Smooth muscle cell (in vitro differentiated cells): ENCODE data around the gene SLC5A2. TPM values are rescaled to one million over a fixed set of nuclear protein-coding genes. Genes with fewer than 3 reads are reported as not detected.
A peak's percentile ranks its signal among the peaks of the same experiment; 100 is the strongest.

Experiments
- DNase-seq: peaks from one replicate; lab custom pipeline; 2025; ENCODE audit not compliant: unreplicated experiment; lab: John Stamatoyannopoulos, UW
- H2AFZ ChIP-seq: fragments of 200-600 bp; sonication (generic); 2 replicates; pipeline ENCODE4 v1.6.0; 2016; ENCODE audit warnings: antibody characterized with exemption, low read depth, mild to moderate bottlenecking
- H3F3A ChIP-seq: fragments of 200-600 bp; sonication (generic); 2 replicates; pipeline ENCODE4 v1.6.0; 2017; ENCODE audit warnings: antibody characterized with exemption, low read depth
- H3K27ac ChIP-seq: fragments of 200-600 bp; sonication (generic); 2 replicates; pipeline ENCODE4 v1.5.1; 2016; ENCODE audit warnings: low read depth, mild to moderate bottlenecking
- H3K27me3 ChIP-seq: fragments of 200-600 bp; sonication (generic); 2 replicates; pipeline ENCODE4 v1.6.1; 2016; ENCODE audit warnings: low read depth, mild to moderate bottlenecking
- H3K36me3 ChIP-seq: fragments of 200-600 bp; sonication (generic); 2 replicates; pipeline ENCODE4 v1.5.1; 2016; ENCODE audit warnings: low read depth
- H3K4me1 ChIP-seq: fragments of 200-600 bp; sonication (generic); 2 replicates; pipeline ENCODE4 v1.5.1; 2016; ENCODE audit warnings: low read depth
- H3K4me2 ChIP-seq: fragments of 200-600 bp; sonication (generic); 2 replicates; pipeline ENCODE4 v1.6.0; 2016; ENCODE audit warnings: mild to moderate bottlenecking
- H3K4me3 ChIP-seq: fragments of 200-600 bp; sonication (generic); 2 replicates; pipeline ENCODE4 v1.5.1; 2016; ENCODE audit warnings: mild to moderate bottlenecking
- H3K79me2 ChIP-seq: fragments of 200-600 bp; sonication (generic); 2 replicates; pipeline ENCODE4 v1.6.0; 2016; ENCODE audit warnings: low read depth, mild to moderate bottlenecking
- H3K9ac ChIP-seq: fragments of 200-600 bp; sonication (generic); 2 replicates; pipeline ENCODE4 v1.6.0; 2016; ENCODE audit warnings: low read depth
- H3K9me3 ChIP-seq: fragments of 200-600 bp; sonication (generic); replicated peaks from 2 replicates; pipeline ENCODE4 v1.5.1; 2016; ENCODE audit warnings: low read depth
- H4K20me1 ChIP-seq: fragments of 200-600 bp; sonication (generic); 2 replicates; pipeline ENCODE4 v1.6.0; 2016; ENCODE audit warnings: low read depth
- WGBS: methylation state at CpG from one replicate; pipeline ENCODE4 v1.1.7; 2016; ENCODE audit warnings: low lambda C conversion rate; 5-methylcytosine and 5-hydroxymethylcytosine counted together
- polyA plus RNA-seq: library from polyadenylated mRNA; unstranded; fragments of >200 nt; fragmentation: Nextera tagmentation; extraction: Ambion mirVana; gene quantifications from 2 replicates; pipeline ENCODE4 v1.2.1, GENCODE V29; 2016
- total RNA-seq: library from RNA; depleted of rRNA; stranded (reverse); fragments of >200 nt; gene quantifications from 2 replicates; pipeline ENCODE4 v1.2.3, GENCODE V29; 2014
- TF ChIP-seq, protein P1 (sequence below): fragments of 200-600 bp; sonication (generic); IDR thresholded peaks from 2 replicates; pipeline ENCODE4 v1.5.1; 2017; ENCODE audit warnings: borderline replicate concordance, mild to moderate bottlenecking, antibody characterized with exemption; ENCODE audit not compliant: insufficient read depth, poor library complexity, severe bottlenecking

The SLC5A2 gene
- total and polyA plus RNA-seq, 2 experiments from 2014 or later: 5.1 TPM; not detected in 1

GRCh38 chr16:31471875-31472708, 10.8 kb upstream of the SLC5A2 start, which contains the start of gene TGFB1I1:
Gene TGFB1I1 (plus strand): TSS chr16:31472152. CDS start chr16:31472189, 37 bp downstream.
- TF ChIP-seq, protein P1, sequence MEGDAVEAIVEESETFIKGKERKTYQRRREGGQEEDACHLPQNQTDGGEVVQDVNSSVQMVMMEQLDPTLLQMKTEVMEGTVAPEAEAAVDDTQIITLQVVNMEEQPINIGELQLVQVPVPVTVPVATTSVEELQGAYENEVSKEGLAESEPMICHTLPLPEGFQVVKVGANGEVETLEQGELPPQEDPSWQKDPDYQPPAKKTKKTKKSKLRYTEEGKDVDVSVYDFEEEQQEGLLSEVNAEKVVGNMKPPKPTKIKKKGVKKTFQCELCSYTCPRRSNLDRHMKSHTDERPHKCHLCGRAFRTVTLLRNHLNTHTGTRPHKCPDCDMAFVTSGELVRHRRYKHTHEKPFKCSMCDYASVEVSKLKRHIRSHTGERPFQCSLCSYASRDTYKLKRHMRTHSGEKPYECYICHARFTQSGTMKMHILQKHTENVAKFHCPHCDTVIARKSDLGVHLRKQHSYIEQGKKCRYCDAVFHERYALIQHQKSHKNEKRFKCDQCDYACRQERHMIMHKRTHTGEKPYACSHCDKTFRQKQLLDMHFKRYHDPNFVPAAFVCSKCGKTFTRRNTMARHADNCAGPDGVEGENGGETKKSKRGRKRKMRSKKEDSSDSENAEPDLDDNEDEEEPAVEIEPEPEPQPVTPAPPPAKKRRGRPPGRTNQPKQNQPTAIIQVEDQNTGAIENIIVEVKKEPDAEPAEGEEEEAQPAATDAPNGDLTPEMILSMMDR: no peak
- H3K36me3 ChIP-seq: peaks cover 6% of the 10 kb centered on the region
- H3K27me3 ChIP-seq: no peaks in the 10 kb centered on the region
- H2AFZ ChIP-seq: peak within 1 kb of the TSS; percentile 63
- H3K79me2 ChIP-seq: peaks cover 10% of the 10 kb centered on the region
- peaks cover 33% of the 10 kb centered on the region for H3F3A ChIP-seq
- H3K4me2 ChIP-seq: peak within 1 kb of the TSS; percentile 90
- WGBS: 1% methylated on average over 21 of the region's 63 CpGs
- peak within 1 kb of the TSS; percentile 41 for H3K9ac ChIP-seq
- DNase-seq: peak; percentile 53
- H3K4me3 ChIP-seq: peak within 1 kb of the TSS; percentile 75
- H3K4me1 ChIP-seq: peaks cover 8% of the 10 kb centered on the region
- H4K20me1 ChIP-seq: peaks cover 41% of the 10 kb centered on the region
- peak within 1 kb of the TSS; percentile 74 for H3K27ac ChIP-seq
- H3K9me3 ChIP-seq: no peaks in the 10 kb centered on the region

DNA sequence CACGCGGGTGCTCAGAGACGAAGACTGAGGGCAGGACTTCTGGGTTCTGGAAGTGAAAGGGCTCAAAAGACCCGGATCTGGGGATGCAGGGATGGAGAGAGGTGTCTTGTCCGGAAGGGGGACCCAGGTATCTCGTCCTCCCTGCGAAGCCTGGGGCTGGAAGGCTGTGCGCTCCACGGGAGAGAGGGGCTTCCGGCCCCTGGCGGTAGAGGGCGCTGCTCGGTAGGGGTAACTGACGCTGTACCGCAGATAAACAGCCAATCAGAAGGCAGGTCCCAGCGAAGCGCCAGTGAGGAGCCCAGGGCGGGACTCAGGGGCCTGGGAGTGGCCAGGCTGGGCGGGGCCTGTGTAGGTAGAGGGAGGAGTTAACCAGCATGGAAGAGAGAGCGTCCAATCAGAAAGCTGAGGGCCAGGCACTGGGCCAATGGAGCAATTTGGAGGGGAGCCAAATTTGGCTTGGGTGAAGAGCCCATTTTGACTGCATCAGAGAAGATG, 10.2 kb upstream of the SLC5A2 start:
- Histone ChIP-seq H3K4me1 (peaks cover 8% of the 10 kb centered on the region), H3K9me3 (no peaks in the 10 kb centered on the region), H3K79me2 (peaks cover 10% of the 10 kb centered on the region), H2AFZ (no peak overlapping the region), H3F3A (peaks cover 40% of the 10 kb centered on the region), H3K27me3 (no peaks in the 10 kb centered on the region), H3K4me3 (peak overlapping the region; percentile 75), H3K9ac (no peak overlapping the region), H3K36me3 (peaks cover 6% of the 10 kb centered on the region), H4K20me1 (peaks cover 47% of the 10 kb centered on the region), H3K27ac (peak overlapping the region; percentile 51), H3K4me2 (peak overlapping the region; percentile 90)
- 42% methylated on average over 20 of the region's 20 CpGs for WGBS
- DNase-seq: no peak
- TF ChIP-seq, protein P1: peak; percentile 57

DNA sequence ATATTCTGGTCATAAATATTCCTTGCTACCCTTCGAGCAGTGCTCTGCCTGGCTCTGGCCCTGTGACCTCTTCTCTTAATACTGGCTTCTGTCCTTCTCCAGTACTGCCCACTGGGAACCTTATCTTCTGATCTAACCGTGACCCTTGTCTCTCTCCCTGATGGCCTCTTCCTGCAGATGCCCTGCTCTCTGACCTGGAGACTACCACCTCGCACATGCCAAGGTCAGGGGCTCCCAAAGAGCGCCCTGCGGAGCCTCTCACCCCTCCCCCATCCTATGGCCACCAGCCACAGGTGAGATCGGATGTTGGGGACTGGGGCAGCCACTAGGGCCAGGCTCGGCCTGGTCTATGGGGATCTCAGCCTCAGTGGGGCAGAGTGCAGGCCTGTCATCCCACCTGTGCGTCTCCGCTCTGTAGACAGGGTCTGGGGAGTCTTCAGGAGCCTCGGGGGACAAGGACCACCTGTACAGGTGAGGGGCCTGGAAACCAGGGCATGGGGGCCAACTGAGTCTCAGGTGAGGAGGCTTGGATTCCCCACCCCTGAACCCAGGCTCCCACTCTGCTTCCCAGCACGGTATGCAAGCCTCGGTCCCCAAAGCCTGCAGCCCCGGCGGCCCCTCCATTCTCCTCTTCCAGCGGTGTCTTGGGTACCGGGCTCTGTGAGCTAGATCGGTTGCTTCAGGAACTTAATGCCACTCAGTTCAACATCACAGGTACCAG, 9.5 kb upstream of the SLC5A2 start:
- no peak overlapping the region for H3K9ac ChIP-seq
- H3K9me3 ChIP-seq: no peaks in the 10 kb centered on the region
- H3K36me3 ChIP-seq: peaks cover 6% of the 10 kb centered on the region
- peak overlapping the region; percentile 52 for H3K27ac ChIP-seq
- no peak overlapping the region for H3K4me3 ChIP-seq
- TF ChIP-seq, protein P1: no peak
- peak overlapping the region; percentile 90 for H3K4me2 ChIP-seq
- peaks cover 45% of the 10 kb centered on the region for H3F3A ChIP-seq
- H3K4me1 ChIP-seq: peaks cover 8% of the 10 kb centered on the region
- peaks cover 54% of the 10 kb centered on the region for H4K20me1 ChIP-seq
- H2AFZ ChIP-seq: no peak overlapping the region
- WGBS: 94% methylated on average over 17 of the region's 17 CpGs
- no peaks in the 10 kb centered on the region for H3K27me3 ChIP-seq
- no peak for DNase-seq
- H3K79me2 ChIP-seq: peaks cover 10% of the 10 kb centered on the region
